Coronary artery (tissue), 2 donors: ENCODE data around the gene MGLL.

ENCODE experiments used
- DNase-seq: peaks from one replicate; pipeline ENCODE4 v3.0.0-alpha.2; 2017; ENCODE audit warnings: low spot score
- H3K27ac ChIP-seq, 2 donors: fragments of 200-600 bp; sonication (generic); one replicate each; pipeline ENCODE4 v1.5.1; 2016 to 2019
- H3K4me3 ChIP-seq: fragments of 200-600 bp; sonication (generic); 2 replicates; pipeline ENCODE4 v1.5.1; 2016; ENCODE audit warnings: mild to moderate bottlenecking, moderate library complexity
- TF ChIP-seq, protein P1 (sequence below): fragments of 200-600 bp; sonication (generic); IDR thresholded peaks from one replicate; pipeline ENCODE4 v1.5.1; 2019; ENCODE audit warnings: antibody characterized with exemption

The MGLL gene

DNA sequence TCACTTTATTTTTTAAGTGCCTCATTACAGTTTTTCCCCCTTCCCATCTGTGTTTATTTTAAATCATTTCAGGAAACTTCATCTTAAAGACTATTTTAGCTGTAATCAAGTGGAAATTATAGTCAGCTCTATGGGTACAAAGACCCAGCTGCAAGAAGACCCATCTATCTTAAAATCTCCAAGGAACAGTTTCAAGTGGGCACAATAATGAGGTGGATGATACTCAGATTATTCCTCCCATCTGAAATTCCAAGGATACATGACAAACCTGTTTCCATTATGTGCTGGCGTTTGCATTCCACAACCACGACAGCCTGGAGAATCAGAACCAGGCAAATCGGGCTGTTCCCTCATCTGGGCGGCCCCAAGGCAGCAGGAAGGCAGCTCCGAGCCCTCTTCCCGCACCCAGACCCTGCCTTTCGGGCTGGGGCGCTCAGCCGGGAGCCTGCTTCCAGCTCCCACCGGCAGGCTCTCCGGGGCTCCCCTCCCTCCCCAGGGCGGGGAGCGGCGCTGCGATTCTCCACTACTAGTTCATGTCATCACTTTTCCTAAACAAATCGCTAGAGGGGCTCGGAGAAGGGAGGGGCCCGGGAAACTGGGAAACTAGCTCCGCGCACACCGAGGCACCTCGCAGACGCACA is at the start of gene MGLL:
Gene MGLL (minus strand): TSS at position 475 of the 641 bp plus-strand sequence. CDS start 197 bp downstream, at position 278.
- TF ChIP-seq, protein P1, sequence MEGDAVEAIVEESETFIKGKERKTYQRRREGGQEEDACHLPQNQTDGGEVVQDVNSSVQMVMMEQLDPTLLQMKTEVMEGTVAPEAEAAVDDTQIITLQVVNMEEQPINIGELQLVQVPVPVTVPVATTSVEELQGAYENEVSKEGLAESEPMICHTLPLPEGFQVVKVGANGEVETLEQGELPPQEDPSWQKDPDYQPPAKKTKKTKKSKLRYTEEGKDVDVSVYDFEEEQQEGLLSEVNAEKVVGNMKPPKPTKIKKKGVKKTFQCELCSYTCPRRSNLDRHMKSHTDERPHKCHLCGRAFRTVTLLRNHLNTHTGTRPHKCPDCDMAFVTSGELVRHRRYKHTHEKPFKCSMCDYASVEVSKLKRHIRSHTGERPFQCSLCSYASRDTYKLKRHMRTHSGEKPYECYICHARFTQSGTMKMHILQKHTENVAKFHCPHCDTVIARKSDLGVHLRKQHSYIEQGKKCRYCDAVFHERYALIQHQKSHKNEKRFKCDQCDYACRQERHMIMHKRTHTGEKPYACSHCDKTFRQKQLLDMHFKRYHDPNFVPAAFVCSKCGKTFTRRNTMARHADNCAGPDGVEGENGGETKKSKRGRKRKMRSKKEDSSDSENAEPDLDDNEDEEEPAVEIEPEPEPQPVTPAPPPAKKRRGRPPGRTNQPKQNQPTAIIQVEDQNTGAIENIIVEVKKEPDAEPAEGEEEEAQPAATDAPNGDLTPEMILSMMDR: no peak
- H3K27ac ChIP-seq: peak within 1 kb of the TSS; percentile 78 to 93
- H3K4me3 ChIP-seq: peak within 1 kb of the TSS; percentile 97
- DNase-seq: no peak

DNA sequence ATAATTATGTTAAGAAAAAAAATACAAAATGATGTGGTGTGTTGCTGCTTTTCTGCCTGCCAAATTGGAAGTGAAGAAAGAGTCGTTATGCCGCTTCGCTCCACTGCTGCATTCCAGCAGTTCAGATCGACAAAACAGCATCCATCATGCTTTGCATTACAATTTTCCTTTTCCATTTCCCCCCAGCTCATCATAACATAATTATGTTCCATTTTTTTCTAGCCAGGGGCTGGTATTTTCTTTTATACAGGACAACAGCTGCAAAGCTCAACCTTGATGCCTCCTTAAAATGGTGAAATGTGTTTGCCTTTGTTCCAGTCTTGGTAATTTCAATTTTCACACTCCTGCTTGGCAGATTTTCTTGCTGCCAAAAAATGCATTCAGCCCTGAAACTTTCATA is 47.8 kb upstream of the MGLL start:
- Histone ChIP-seq H3K27ac (no peak overlapping the region), H3K4me3 (no peak overlapping the region)
- TF ChIP-seq, protein P1: no peak
- DNase-seq: no peak

DNA sequence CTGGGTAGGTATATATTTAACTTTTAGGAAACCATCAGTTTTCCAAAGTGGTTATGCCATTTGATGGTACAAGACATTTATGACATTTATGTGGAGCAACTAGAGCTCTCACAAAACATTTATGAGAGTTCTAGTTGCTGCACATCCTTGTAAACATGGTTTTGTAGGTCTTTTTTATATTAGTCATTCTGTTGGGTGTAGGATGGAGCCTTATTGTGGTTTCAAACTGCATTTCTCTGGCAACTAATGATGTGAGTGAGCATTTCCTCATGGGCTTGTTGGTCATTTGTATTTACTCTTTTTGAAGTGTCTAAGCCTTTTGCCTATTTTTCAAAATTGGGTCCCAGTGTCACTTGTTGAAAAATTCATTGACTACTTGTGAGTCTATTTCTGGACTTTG is 45.7 kb upstream of the MGLL start:
- TF ChIP-seq, protein P1: no peak
- no peak for DNase-seq
- Histone ChIP-seq H3K27ac (no peak overlapping the region), H3K4me3 (no peak overlapping the region)

DNA sequence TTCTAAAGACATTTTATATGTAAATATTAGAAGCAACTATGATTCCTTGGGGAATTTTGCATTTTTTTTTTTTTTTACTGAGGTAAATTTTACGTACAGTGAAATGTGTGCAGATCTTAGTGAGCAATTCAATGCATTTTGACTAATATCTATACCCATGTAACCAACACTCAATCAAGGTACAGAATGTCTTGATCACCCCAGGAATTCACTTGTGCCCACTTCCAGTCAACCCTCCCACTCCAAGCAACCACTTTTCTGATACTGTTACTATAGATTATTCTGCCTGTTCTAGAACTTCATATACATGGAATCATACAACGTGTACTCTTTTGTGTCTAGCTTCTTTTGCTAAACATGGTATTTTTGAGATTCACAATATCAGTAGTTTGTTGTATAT is 45.1 kb upstream of the MGLL start:
- H3K4me3 ChIP-seq: no peak overlapping the region
- DNase-seq: no peak
- no peak overlapping the region for H3K27ac ChIP-seq
- TF ChIP-seq, protein P1: no peak

DNA sequence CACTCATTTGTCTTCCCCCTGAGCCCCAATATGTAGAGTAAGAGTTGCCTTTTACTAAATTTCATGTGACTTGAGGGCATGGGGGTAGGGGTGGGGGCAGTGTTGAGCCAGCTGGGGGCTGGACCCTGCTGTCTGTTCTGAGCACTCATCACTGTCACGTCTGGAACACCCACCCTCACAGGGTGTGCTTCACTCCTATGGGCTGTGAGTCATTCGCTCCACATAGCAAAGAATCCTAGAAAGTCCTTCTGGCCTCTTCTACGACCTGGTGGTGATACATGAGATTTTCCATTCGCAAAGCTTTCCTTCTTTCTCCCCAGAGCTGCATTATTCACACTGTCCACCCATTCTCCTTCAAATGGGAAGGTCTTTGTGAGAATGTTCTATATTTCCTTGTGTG is 43.6 kb upstream of the MGLL start:
- no peak overlapping the region for H3K27ac ChIP-seq

DNA sequence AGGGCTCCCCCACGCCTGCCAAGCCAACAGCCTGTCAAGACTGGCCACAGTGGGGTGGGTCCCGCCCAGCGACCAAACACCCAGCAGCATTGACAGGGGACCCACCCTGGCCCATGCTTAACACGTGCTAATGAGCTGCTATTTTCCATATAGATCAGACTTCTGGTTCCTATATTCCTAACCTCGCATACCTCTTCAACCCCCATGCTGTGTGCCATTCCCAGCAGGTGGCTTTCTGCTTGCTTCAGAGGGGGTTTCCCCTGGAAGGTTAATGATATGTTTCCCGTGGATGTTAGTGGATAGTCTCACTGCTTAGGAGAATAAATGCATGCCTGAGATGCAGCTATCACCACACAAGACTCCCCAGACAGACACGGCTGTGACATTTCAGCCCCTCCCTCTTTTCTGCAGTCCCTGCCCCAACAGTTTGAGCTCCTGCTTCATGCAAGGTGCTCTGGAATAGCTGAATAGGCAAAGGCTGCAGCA is 37.9 kb upstream of the MGLL start:
- DNase-seq: no peak
- Histone ChIP-seq H3K27ac (no peak overlapping the region), H3K4me3 (no peak overlapping the region)
- TF ChIP-seq, protein P1: no peak

More for the DNA sequence above, 43.6 kb upstream of the MGLL start:
- H3K4me3 ChIP-seq: no peak overlapping the region
- DNase-seq: no peak
- TF ChIP-seq, protein P1: no peak

DNA sequence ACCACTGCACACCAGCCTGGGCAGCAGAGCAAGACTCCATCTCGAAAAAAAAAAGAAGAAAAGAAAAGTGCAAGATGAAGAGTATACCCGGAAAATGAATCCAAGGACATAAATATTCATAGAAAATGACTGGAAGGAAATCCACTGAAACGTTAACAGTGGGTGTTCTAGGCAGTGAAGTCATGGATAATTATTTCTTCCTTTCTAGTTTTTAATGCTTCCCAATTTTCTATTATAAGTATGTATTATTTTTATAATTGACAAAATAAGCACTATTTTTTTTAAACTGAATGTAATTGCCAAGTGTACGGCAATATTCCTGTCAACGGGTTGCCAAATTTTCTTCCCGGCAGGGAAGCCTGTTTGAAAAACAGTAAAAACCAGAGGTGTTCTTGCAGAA is 37.4 kb upstream of the MGLL start:
- H3K27ac ChIP-seq: no peak overlapping the region
- no peak for DNase-seq
- H3K4me3 ChIP-seq: no peak overlapping the region
- TF ChIP-seq, protein P1: no peak
